ENCODE measurements around the gene APBA2.

Gene APBA2

GRCh38 chr15:29127506-29128430, 242.0 kb downstream of the APBA2 start:
- peak; percentile 12 for DNase-seq

GRCh38 chr15:29128671-29129070, 242.9 kb downstream of the APBA2 start:
- DNase-seq: peak; percentile 7

- DNase-seq: no peak
Observed at GRCh38 chr15:29129221-29129620, 243.4 kb downstream of the APBA2 start.

GRCh38 chr15:29129926-29130325, 244.2 kb downstream of the APBA2 start:
- no peak for DNase-seq

GRCh38 chr15:29130476-29130875, 244.7 kb downstream of the APBA2 start:
- DNase-seq: peak; percentile 9

GRCh38 chr15:29130951-29131839, 245.4 kb downstream of the APBA2 start:
- DNase-seq: peak; percentile 20

GRCh38 chr15:29131840-29132420, 246.2 kb downstream of the APBA2 start:
- DNase-seq: peak; percentile 23

GRCh38 chr15:29132735-29133181, 247.0 kb downstream of the APBA2 start:
- peak; percentile 9 for DNase-seq

GRCh38 chr15:29133321-29133720, 247.5 kb downstream of the APBA2 start:
- peak; percentile 4 for DNase-seq

GRCh38 chr15:29133791-29134190, 248.0 kb downstream of the APBA2 start:
- peak; percentile 5 for DNase-seq

- DNase-seq: peak; percentile 5
Observed at GRCh38 chr15:29134239-29134638, 248.5 kb downstream of the APBA2 start.

- peak; percentile 15 for DNase-seq
Observed at GRCh38 chr15:29134641-29135308, 249.0 kb downstream of the APBA2 start.

- no peak for DNase-seq
Observed at GRCh38 chr15:29135309-29135657, 249.5 kb downstream of the APBA2 start.

GRCh38 chr15:29135702-29136646, 250.2 kb downstream of the APBA2 start:
- peak; percentile 11 for DNase-seq

- DNase-seq: no peak
Observed at GRCh38 chr15:29138260-29138659, 252.5 kb downstream of the APBA2 start.

GRCh38 chr15:29139072-29139471, 253.3 kb downstream of the APBA2 start:
- no peak for DNase-seq

- DNase-seq: peak; percentile 67
Observed at GRCh38 chr15:29139540-29140459, 254.0 kb downstream of the APBA2 start.

- DNase-seq: no peak
Observed at GRCh38 chr15:29140475-29141307, 254.9 kb downstream of the APBA2 start.

All from right hindlimb (tissue), 1 donor.